ENCODE data around the gene RBM45. TPM values are rescaled to one million over a fixed set of nuclear protein-coding genes. Genes with fewer than 3 reads are reported as not detected.
"Not testable (repeated sequence)": the region's sequence is repeated elsewhere in the genome, so short reads cannot be mapped to it uniquely, and the experiment has no call there.

Gene RBM45
- 10 to 100 TPM in 10 of 12 donors, 1 to 10 TPM in 1, not detected in 1; 8.2 to 19.3 (median 12.0) TPM for polyA plus RNA-seq (ENCODE audit: insufficient read length in 12 of 12)
- long read RNA-seq, donor 1, partial matches to known transcripts: 8 of 8 reads
- long read RNA-seq, donor 1, other reads (novel, unspliced or antisense): 0 of 8 reads
- long read RNA-seq, donor 2, partial matches to known transcripts: 0 of 2 reads
- long read RNA-seq, donor 2, other reads (novel, unspliced or antisense): 0 of 2 reads
- long read RNA-seq, donor 3, partial matches to known transcripts: 0 of 2 reads
- long read RNA-seq, donor 3, other reads (novel, unspliced or antisense): 0 of 2 reads
- long read RNA-seq, donor 4: 0 reads
- long read RNA-seq, donor 5, partial matches to known transcripts: 0 of 2 reads
- long read RNA-seq, donor 5, other reads (novel, unspliced or antisense): 0 of 2 reads
- long read RNA-seq, donor 6, partial matches to known transcripts: 0 of 2 reads
- long read RNA-seq, donor 6, other reads (novel, unspliced or antisense): 0 of 2 reads
- long read RNA-seq, donor 7, partial matches to known transcripts: 0 of 2 reads
- long read RNA-seq, donor 7, other reads (novel, unspliced or antisense): 0 of 2 reads
- long read RNA-seq, donor 8, partial matches to known transcripts: 0 of 4 reads
- long read RNA-seq, donor 8, other reads (novel, unspliced or antisense): 0 of 4 reads
- long read RNA-seq, donor 9, partial matches to known transcripts: 0 of 1 reads
- long read RNA-seq, donor 9, other reads (novel, unspliced or antisense): 0 of 1 reads
- long read RNA-seq, donor 10, partial matches to known transcripts: 0 of 4 reads
- long read RNA-seq, donor 10, other reads (novel, unspliced or antisense): 0 of 4 reads
- long read RNA-seq, donor 11, partial matches to known transcripts: 0 of 3 reads
- long read RNA-seq, donor 11, other reads (novel, unspliced or antisense): 0 of 3 reads

GRCh38 chr2:178112202-178113152, at the start of gene RBM45:
Gene RBM45, plus strand, starts transcription at chr2:178112437. Its CDS starts 110 bp downstream, at chr2:178112547.
- peak; percentile 91 for DNase-seq

GRCh38 chr2:178066324-178066723, 45.9 kb upstream of the RBM45 start:
- no peak for DNase-seq

- no peak for DNase-seq
Measured at GRCh38 chr2:178066890-178067669, 45.2 kb upstream of the RBM45 start.

- DNase-seq: no peak
Measured at GRCh38 chr2:178068823-178069454, 43.3 kb upstream of the RBM45 start.

GRCh38 chr2:178069551-178069950, 42.7 kb upstream of the RBM45 start:
- DNase-seq: no peak

GRCh38 chr2:178070824-178071223, 41.4 kb upstream of the RBM45 start:
- no peak for DNase-seq

GRCh38 chr2:178072000-178072382, 40.2 kb upstream of the RBM45 start:
- no peak for DNase-seq

GRCh38 chr2:178072383-178073301, 39.6 kb upstream of the RBM45 start, which contains the start of gene PDE11A:
Gene PDE11A, minus strand, starts transcription at chr2:178072777. Its CDS starts 340 bp downstream, at chr2:178072437.
- DNase-seq: peak; percentile 25

- no peak for DNase-seq
Measured at GRCh38 chr2:178074123-178075005, 37.9 kb upstream of the RBM45 start.

- DNase-seq: no peak
Measured at GRCh38 chr2:178075006-178075326, 37.3 kb upstream of the RBM45 start.

- no peak for DNase-seq
Measured at GRCh38 chr2:178076130-178076529, 36.1 kb upstream of the RBM45 start.

- not testable (repeated sequence) for DNase-seq
Measured at GRCh38 chr2:178079279-178079678, 33.0 kb upstream of the RBM45 start.

- DNase-seq: no peak
Measured at GRCh38 chr2:178082408-178083045, 29.7 kb upstream of the RBM45 start.

- DNase-seq: no peak
Measured at GRCh38 chr2:178084273-178084672, 28.0 kb upstream of the RBM45 start.

- DNase-seq: no peak
Measured at GRCh38 chr2:178088774-178089270, 23.4 kb upstream of the RBM45 start.

GRCh38 chr2:178093471-178093870, 18.8 kb upstream of the RBM45 start:
- no peak for DNase-seq
